ENCODE measurements around the gene HOXC6.

HOXC6 gene

GRCh38 chr12:53990311-53991076 is 37.7 kb upstream of the HOXC6 start:
- no peak for FAIRE-seq

- FAIRE-seq = no peak
These were observed 37.2 kb upstream of the HOXC6 start for GRCh38 chr12:53991077-53991460.

GRCh38 chr12:53992377-53992889 is 35.8 kb upstream of the HOXC6 start:
- FAIRE-seq = no peak

GRCh38 chr12:53993162-53994008 is 34.9 kb upstream of the HOXC6 start:
- no peak for FAIRE-seq

- FAIRE-seq = no peak
These were observed 34.3 kb upstream of the HOXC6 start for GRCh38 chr12:53994009-53994263.

GRCh38 chr12:53994264-53995001 is 33.8 kb upstream of the HOXC6 start:
- no peak for FAIRE-seq

- FAIRE-seq = no peak
These were observed 33.2 kb upstream of the HOXC6 start for GRCh38 chr12:53995002-53995377.

GRCh38 chr12:53995378-53996239 is 32.6 kb upstream of the HOXC6 start:
- no peak for FAIRE-seq

GRCh38 chr12:53996240-53997203 is 31.7 kb upstream of the HOXC6 start:
- FAIRE-seq = no peak

GRCh38 chr12:53997204-53998109 is 30.8 kb upstream of the HOXC6 start:
- no peak for FAIRE-seq

GRCh38 chr12:53998110-53998899 is 29.9 kb upstream of the HOXC6 start:
- no peak for FAIRE-seq

- no peak for FAIRE-seq
These were observed 29.4 kb upstream of the HOXC6 start for GRCh38 chr12:53998900-53999236.

GRCh38 chr12:53999559-54000115 is 28.6 kb upstream of the HOXC6 start:
- no peak for FAIRE-seq

GRCh38 chr12:54000116-54001114 is 27.8 kb upstream of the HOXC6 start, which contains the start of gene HOXC9:
TSS of gene HOXC9 (plus strand) at chr12:54000161. CDS start at chr12:54000189, 28 bp downstream.
- no peak for FAIRE-seq

GRCh38 chr12:54001283-54002187 is 26.7 kb upstream of the HOXC6 start:
- no peak for FAIRE-seq

GRCh38 chr12:54002278-54002914 is 25.8 kb upstream of the HOXC6 start:
- no peak for FAIRE-seq
